Right renal pelvis (tissue), 4 donors: Measurements from ENCODE around the gene ANKRD27. TPM values are rescaled to one million over a fixed set of nuclear protein-coding genes. Genes with fewer than 3 reads are reported as not detected.

Experiments used
- DNase-seq, 4 donors: peaks; one replicate each; pipeline ENCODE4 v3.0.0-alpha.2; 2013; ENCODE audit warnings: low read depth in 4 of 4, low spot score in 3 of 4, missing footprints in 1 of 4
- polyA plus RNA-seq, 4 donors: library from polyadenylated mRNA; unstranded; fragments of 120-200 nt; gene quantifications; one replicate each; pipeline ENCODE4 v1.2.1, GENCODE V29; 2013; ENCODE audit not compliant: insufficient read length in 4 of 4

The ANKRD27 gene
- polyA plus RNA-seq, 4 donors: 19.0 to 23.5 (median 20.6) TPM

- no peak for DNase-seq
Observed at GRCh38 chr19:32566246-32566830, 108.6 kb downstream of the ANKRD27 start.

- no peak for DNase-seq
Observed at GRCh38 chr19:32563761-32564160, 111.2 kb downstream of the ANKRD27 start.

GRCh38 chr19:32558607-32559228, 116.3 kb downstream of the ANKRD27 start:
- DNase-seq: no peak

- no peak for DNase-seq
Observed at GRCh38 chr19:32555786-32556185, 119.2 kb downstream of the ANKRD27 start.

GRCh38 chr19:32550666-32551065, 124.3 kb downstream of the ANKRD27 start:
- no peak for DNase-seq

Other genes starting within 250 kb of the ANKRD27 start
- 100 to 1,000 TPM; 114 to 136 (median 122) TPM for gene PDCD5, start 94.0 kb downstream of the ANKRD27 start, polyA plus RNA-seq
- under 1 TPM; 0.21 to 0.43 (median 0.33) TPM for gene RGS9BP, start 668 bp upstream of the ANKRD27 start, polyA plus RNA-seq
- gene NUDT19, start 16.6 kb upstream of the ANKRD27 start, polyA plus RNA-seq: 10 to 100 TPM; 11.5 to 14.2 (median 13.1) TPM
- gene TDRD12, start 44.6 kb upstream of the ANKRD27 start, polyA plus RNA-seq: under 1 TPM; 0.14 to 0.81 (median 0.29) TPM
- gene SLC7A9, start 194.6 kb upstream of the ANKRD27 start, polyA plus RNA-seq: 10 to 100 TPM; 12.8 to 16.6 (median 14.2) TPM